HL-60 (cell line): ENCODE results near the gene KCNG4.

ENCODE experiments used
- DNase-seq, 2 experiments: peaks; one replicate each; pipeline ENCODE4 v3.0.0-alpha.2; 2010 to 2020; ENCODE audit warnings: low read depth in 1 of 2, low spot score in 1 of 2
- H3K27ac ChIP-seq: fragments of 250-450 bp; sonication (Bioruptor Pico); replicated peaks from 2 replicates; pipeline ENCODE4 v1.5.1; 2020; ENCODE audit warnings: mild to moderate bottlenecking, moderate library complexity
- H3K27me3 ChIP-seq: fragments of 250-450 bp; sonication (Bioruptor Pico); 2 replicates; pipeline ENCODE4 v1.5.1; 2021; ENCODE audit warnings: mild to moderate bottlenecking, moderate library complexity; ENCODE audit not compliant: insufficient read depth, poor library complexity, severe bottlenecking
- H3K4me3 ChIP-seq: replicated peaks from 2 replicates; pipeline ENCODE4 v1.5.1; 2011; ENCODE audit warnings: mild to moderate bottlenecking, control low read depth, low read length; ENCODE audit not compliant: insufficient read depth
- GABPA ChIP-seq: IDR thresholded peaks from 2 replicates; pipeline ENCODE4 v1.6.1; 2012; ENCODE audit warnings: low read depth
- POLR2AphosphoS5 ChIP-seq: IDR thresholded peaks from 2 replicates; pipeline ENCODE4 v1.6.1; 2012; ENCODE audit warnings: low read depth
- SPI1 ChIP-seq: IDR thresholded peaks from 2 replicates; pipeline ENCODE4 v1.6.1; 2012; ENCODE audit warnings: low read depth, mild to moderate bottlenecking, borderline replicate concordance
- TF ChIP-seq, protein P1 (sequence below): IDR thresholded peaks from one replicate; pipeline ENCODE4 v1.5.1; 2011; ENCODE audit warnings: low read length, control low read depth, inconsistent platforms; ENCODE audit not compliant: insufficient read depth
- TF ChIP-seq, protein P2 (sequence below): IDR thresholded peaks from 2 replicates; pipeline ENCODE4 v1.6.1; 2012; ENCODE audit warnings: low read depth; ENCODE audit not compliant: insufficient replicate concordance

Gene KCNG4

DNA sequence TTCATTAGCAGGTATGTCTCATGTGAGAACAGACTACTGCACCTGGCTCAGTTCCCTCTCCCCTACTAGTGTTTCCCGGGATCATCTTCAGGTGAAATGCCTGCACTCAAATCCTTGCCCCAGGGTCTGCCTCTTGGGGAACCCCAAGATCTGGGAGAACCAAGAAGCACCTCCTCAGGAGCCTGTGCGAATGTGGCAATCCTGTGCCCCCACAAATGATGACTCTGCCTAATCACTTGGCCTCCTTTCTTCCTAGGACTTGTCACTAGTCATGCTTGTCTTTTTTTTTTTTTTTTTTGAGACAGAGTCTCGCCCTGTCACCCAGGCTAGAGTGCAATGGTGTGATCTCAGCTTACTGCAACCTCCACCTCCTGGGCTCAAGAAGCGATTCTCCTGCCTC, 27.2 kb downstream of the KCNG4 start:
- no peak overlapping the region for H3K4me3 ChIP-seq
- H3K27ac ChIP-seq = no peak overlapping the region
- no peak for DNase-seq
- TF ChIP-seq, protein P1, sequence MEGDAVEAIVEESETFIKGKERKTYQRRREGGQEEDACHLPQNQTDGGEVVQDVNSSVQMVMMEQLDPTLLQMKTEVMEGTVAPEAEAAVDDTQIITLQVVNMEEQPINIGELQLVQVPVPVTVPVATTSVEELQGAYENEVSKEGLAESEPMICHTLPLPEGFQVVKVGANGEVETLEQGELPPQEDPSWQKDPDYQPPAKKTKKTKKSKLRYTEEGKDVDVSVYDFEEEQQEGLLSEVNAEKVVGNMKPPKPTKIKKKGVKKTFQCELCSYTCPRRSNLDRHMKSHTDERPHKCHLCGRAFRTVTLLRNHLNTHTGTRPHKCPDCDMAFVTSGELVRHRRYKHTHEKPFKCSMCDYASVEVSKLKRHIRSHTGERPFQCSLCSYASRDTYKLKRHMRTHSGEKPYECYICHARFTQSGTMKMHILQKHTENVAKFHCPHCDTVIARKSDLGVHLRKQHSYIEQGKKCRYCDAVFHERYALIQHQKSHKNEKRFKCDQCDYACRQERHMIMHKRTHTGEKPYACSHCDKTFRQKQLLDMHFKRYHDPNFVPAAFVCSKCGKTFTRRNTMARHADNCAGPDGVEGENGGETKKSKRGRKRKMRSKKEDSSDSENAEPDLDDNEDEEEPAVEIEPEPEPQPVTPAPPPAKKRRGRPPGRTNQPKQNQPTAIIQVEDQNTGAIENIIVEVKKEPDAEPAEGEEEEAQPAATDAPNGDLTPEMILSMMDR = no peak
- TF ChIP-seq, protein P2, sequence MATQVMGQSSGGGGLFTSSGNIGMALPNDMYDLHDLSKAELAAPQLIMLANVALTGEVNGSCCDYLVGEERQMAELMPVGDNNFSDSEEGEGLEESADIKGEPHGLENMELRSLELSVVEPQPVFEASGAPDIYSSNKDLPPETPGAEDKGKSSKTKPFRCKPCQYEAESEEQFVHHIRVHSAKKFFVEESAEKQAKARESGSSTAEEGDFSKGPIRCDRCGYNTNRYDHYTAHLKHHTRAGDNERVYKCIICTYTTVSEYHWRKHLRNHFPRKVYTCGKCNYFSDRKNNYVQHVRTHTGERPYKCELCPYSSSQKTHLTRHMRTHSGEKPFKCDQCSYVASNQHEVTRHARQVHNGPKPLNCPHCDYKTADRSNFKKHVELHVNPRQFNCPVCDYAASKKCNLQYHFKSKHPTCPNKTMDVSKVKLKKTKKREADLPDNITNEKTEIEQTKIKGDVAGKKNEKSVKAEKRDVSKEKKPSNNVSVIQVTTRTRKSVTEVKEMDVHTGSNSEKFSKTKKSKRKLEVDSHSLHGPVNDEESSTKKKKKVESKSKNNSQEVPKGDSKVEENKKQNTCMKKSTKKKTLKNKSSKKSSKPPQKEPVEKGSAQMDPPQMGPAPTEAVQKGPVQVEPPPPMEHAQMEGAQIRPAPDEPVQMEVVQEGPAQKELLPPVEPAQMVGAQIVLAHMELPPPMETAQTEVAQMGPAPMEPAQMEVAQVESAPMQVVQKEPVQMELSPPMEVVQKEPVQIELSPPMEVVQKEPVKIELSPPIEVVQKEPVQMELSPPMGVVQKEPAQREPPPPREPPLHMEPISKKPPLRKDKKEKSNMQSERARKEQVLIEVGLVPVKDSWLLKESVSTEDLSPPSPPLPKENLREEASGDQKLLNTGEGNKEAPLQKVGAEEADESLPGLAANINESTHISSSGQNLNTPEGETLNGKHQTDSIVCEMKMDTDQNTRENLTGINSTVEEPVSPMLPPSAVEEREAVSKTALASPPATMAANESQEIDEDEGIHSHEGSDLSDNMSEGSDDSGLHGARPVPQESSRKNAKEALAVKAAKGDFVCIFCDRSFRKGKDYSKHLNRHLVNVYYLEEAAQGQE = no peak
- no peak for TF ChIP-seq GABPA
- no peak for TF ChIP-seq SPI1
- TF ChIP-seq POLR2AphosphoS5 = no peak
- no peaks in the 10 kb centered on the region for H3K27me3 ChIP-seq

DNA sequence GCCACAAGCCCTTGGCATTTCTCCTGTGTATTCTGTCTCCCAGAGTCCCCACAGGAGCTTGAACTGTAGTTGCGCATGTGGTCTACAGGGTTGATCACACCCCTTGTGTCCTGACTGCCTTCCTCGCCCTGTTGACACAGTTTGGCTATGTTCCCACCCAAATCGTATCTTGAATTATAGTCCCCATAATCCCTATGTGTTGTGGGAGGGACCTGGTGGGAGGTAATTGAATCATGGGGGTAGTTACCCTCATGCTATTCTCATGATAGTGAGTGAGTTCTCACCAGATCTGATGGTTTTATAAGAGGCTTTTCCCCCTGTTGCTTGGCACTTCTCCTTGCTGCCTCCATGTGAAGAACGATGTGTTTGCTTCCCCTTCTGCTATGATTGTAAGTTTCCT, 27.7 kb downstream of the KCNG4 start:
- no peak for DNase-seq
- Histone ChIP-seq H3K27ac (no peak overlapping the region), H3K4me3 (no peak overlapping the region), H3K27me3 (no peaks in the 10 kb centered on the region)
- TF ChIP-seq POLR2AphosphoS5 = no peak
- TF ChIP-seq GABPA = no peak

DNA sequence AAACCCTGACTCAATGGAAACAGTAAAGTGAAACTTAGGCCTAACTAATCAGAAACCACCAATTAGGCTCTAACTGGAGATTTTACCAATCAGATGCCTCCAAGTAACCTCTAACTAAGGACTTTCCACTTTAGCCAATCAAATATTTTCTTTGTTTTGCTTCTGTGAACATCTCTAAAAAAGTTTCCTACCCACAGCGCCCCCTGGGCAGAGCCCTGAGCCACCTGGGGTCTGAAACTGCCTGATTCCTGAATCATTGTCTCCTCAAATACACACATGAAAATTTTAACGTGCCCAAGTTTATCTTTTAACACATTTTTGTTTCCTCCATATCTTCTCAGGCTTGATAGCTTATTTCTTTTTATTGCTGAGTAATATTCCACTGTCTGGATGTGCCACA, 29.8 kb downstream of the KCNG4 start:
- Histone ChIP-seq H3K27ac (no peak overlapping the region), H3K27me3 (no peaks in the 10 kb centered on the region), H3K4me3 (no peak overlapping the region)
- TF ChIP-seq, protein P2 = no peak
- TF ChIP-seq GABPA (no peak), SPI1 (no peak), POLR2AphosphoS5 (no peak)
- TF ChIP-seq, protein P1 = no peak
- DNase-seq = no peak

DNA sequence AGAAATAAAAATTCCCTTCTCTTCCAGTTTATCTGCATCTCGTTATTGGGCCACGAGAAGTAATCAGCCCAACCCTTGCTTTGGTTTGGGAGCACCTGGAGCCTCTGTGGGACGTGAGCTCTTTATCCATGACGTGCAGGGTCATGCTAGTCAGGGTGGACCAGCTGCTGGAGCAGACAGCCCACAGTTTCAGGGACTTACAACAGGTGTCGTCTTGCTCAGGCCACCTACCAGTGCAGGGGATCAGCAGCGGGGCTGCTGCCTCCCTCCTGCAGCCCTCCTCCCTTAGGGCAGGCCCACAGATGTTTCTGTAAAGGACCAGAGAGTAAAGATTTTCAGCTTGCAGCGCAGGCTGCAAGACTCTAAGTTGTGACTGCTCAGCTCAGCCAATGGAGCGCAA, 31.9 kb downstream of the KCNG4 start:
- H3K27me3 ChIP-seq = no peaks in the 10 kb centered on the region

More for the DNA sequence above, 31.9 kb downstream of the KCNG4 start:
- Histone ChIP-seq H3K4me3 (no peak overlapping the region), H3K27ac (no peak overlapping the region)
- TF ChIP-seq GABPA (no peak), POLR2AphosphoS5 (no peak), SPI1 (no peak)
- TF ChIP-seq, protein P2 = no peak
- TF ChIP-seq, protein P1 = no peak
- DNase-seq = no peak
